CD14-positive monocyte (primary cell): ENCODE results near the gene SEZ6L2. TPM values are rescaled to one million over a fixed set of nuclear protein-coding genes. Genes with fewer than 3 reads are reported as not detected.
"Not testable (repeated sequence)": the region's sequence is repeated elsewhere in the genome, so short reads cannot be mapped to it uniquely, and the experiment has no call there.

Experiments used
- DNase-seq, 3 donors: peaks; one replicate each; pipeline ENCODE4 v3.0.0-alpha.2; 2011 to 2022
- H2AFZ ChIP-seq: 2 replicates; pipeline ENCODE4 v1.6.0; 2012; ENCODE audit warnings: mild to moderate bottlenecking, low read depth, low read length, inconsistent platforms; ENCODE audit not compliant: insufficient read depth, poor library complexity, severe bottlenecking
- H3K27ac ChIP-seq, 2 donors: 1 replicate in 1 of 2; 2 replicates in 1 of 2; pipeline ENCODE4 v1.5.1; 2012 to 2013; ENCODE audit warnings: low read length in 2 of 2, control low read depth in 1 of 2, inconsistent platforms in 1 of 2, low read depth in 1 of 2, mild to moderate bottlenecking in 1 of 2
- H3K27me3 ChIP-seq, 2 donors: one replicate each; pipeline versions ENCODE4 v1.6.0 to v1.6.1; 2011 to 2013; ENCODE audit warnings: low read length in 2 of 2; ENCODE audit not compliant: control insufficient read depth in 2 of 2, insufficient read depth in 2 of 2
- H3K36me3 ChIP-seq, 2 donors: replicated peaks in 1 of 2; 1 replicate in 1 of 2; 2 replicates in 1 of 2; pipeline versions ENCODE4 v1.5.1 to v1.6.1; 2012 to 2013; ENCODE audit warnings: low read length in 2 of 2, control low read depth in 1 of 2, inconsistent platforms in 1 of 2, mild to moderate bottlenecking in 1 of 2; ENCODE audit not compliant: insufficient read depth in 2 of 2, control insufficient read depth in 1 of 2
- H3K4me1 ChIP-seq, 2 donors: 1 replicate in 1 of 2; 2 replicates in 1 of 2; pipeline versions ENCODE4 v1.5.1 to v1.6.1; 2012 to 2013; ENCODE audit warnings: low read length in 2 of 2, control low read depth in 1 of 2, inconsistent platforms in 1 of 2, mild to moderate bottlenecking in 1 of 2, moderate library complexity in 1 of 2; ENCODE audit not compliant: insufficient read depth in 2 of 2, control insufficient read depth in 1 of 2
- H3K4me2 ChIP-seq: replicated peaks from 2 replicates; pipeline ENCODE3; 2012; ENCODE audit warnings: low read length, moderate library complexity, mild to moderate bottlenecking; ENCODE audit not compliant: poor library complexity, severe bottlenecking; ENCODE audit errors: extremely low read depth
- H3K4me3 ChIP-seq, 3 experiments: fragments of 200-600 bp in 1 of 3; sonication (generic) in 1 of 3; replicated peaks in 1 of 3; 1 replicate in 2 of 3; 2 replicates in 1 of 3; pipeline ENCODE4 v1.5.1; 2011 to 2013; ENCODE audit warnings: low read length in 3 of 3, mild to moderate bottlenecking in 3 of 3, control low read depth in 2 of 3, low read depth in 2 of 3, inconsistent platforms in 1 of 3, moderate library complexity in 1 of 3
- H3K79me2 ChIP-seq: 2 replicates; pipeline ENCODE4 v1.6.0; 2012; ENCODE audit warnings: mild to moderate bottlenecking, control low read depth, inconsistent platforms, low read length, moderate library complexity; ENCODE audit not compliant: insufficient read depth
- H3K9ac ChIP-seq: 2 replicates; pipeline ENCODE4 v1.6.0; 2017; ENCODE audit warnings: low read length, mild to moderate bottlenecking; ENCODE audit not compliant: insufficient read depth, poor library complexity, severe bottlenecking
- H3K9me3 ChIP-seq, 2 donors: replicated peaks in 1 of 2; 1 replicate in 1 of 2; 2 replicates in 1 of 2; pipeline versions ENCODE4 v1.5.1 to v1.6.1; 2012 to 2013; ENCODE audit warnings: low read length in 2 of 2, control low read depth in 1 of 2; ENCODE audit not compliant: control insufficient read depth in 1 of 2, insufficient read depth in 1 of 2
- H4K20me1 ChIP-seq: 2 replicates; pipeline ENCODE4 v1.6.0; 2012; ENCODE audit warnings: mild to moderate bottlenecking, low read length, control low read depth, moderate library complexity; ENCODE audit not compliant: insufficient read depth
- H3K27ac Mint-ChIP-seq, 7 donors: one replicate each; pipeline ENCODE4 v1.8.0; 2020; ENCODE audit warnings: mild to moderate bottlenecking in 7 of 7, mixed read lengths in 7 of 7, moderate library complexity in 6 of 7, inconsistent platforms in 2 of 7
- H3K27me3 Mint-ChIP-seq, 3 donors: one replicate each; pipeline ENCODE4 v1.8.0; 2021 to 2022; ENCODE audit warnings: low read depth in 3 of 3, mild to moderate bottlenecking in 3 of 3, mixed read lengths in 3 of 3, moderate library complexity in 3 of 3, inconsistent platforms in 1 of 3
- H3K36me3 Mint-ChIP-seq, 2 donors: one replicate each; pipeline ENCODE4 v1.8.0; 2020; ENCODE audit warnings: mixed read lengths in 2 of 2, inconsistent platforms in 1 of 2, mild to moderate bottlenecking in 1 of 2
- H3K4me1 Mint-ChIP-seq: one replicate; pipeline ENCODE4 v1.8.0; 2020; ENCODE audit warnings: mild to moderate bottlenecking, mixed read lengths
- H3K4me3 Mint-ChIP-seq, 2 donors: one replicate each; pipeline ENCODE4 v1.8.0; 2020; ENCODE audit warnings: mild to moderate bottlenecking in 2 of 2, mixed read lengths in 2 of 2, moderate library complexity in 1 of 2
- H3K9me3 Mint-ChIP-seq, 7 donors: one replicate each; pipeline ENCODE4 v1.8.0; 2020 to 2022; ENCODE audit warnings: mixed read lengths in 7 of 7, mild to moderate bottlenecking in 6 of 7, moderate library complexity in 6 of 7, inconsistent platforms in 2 of 7
- WGBS: methylation state at CpG from one replicate; pipeline ENCODE4 v1.1.5; 2013; ENCODE audit warnings: missing lambda C conversion rate; ENCODE audit not compliant: insufficient coverage; 5-methylcytosine and 5-hydroxymethylcytosine counted together
- intact Hi-C, 2 donors: fragments of 100-400 bp; cut with micrococcal nuclease; formaldehyde crosslinking; loops; one replicate each; pipeline versions ENCODE4 v1.15.0 to v1.15.1; 2023
- polyA plus RNA-seq, 3 donors: library from polyadenylated mRNA; depleted of rRNA in 1 of 3; unstranded in 2 of 3; stranded (reverse) in 1 of 3; fragments of 300-500 nt in 2 of 3; fragments of >200 nt in 1 of 3; fragmentation: Illumina TruSeq in 2 of 3; gene quantifications; 1 replicate in 2 of 3; 2 replicates in 1 of 3; pipeline ENCODE4 v1.2.3, GENCODE V29; 2012 to 2021
- TF ChIP-seq, protein P1 (sequence below): fragments of 200-600 bp; IDR thresholded peaks from one replicate; pipeline ENCODE4 v1.8.0; 2022; ENCODE audit warnings: antibody characterized with exemption, mild to moderate bottlenecking

The SEZ6L2 gene
- polyA plus RNA-seq, 3 donors: not detected

DNA sequence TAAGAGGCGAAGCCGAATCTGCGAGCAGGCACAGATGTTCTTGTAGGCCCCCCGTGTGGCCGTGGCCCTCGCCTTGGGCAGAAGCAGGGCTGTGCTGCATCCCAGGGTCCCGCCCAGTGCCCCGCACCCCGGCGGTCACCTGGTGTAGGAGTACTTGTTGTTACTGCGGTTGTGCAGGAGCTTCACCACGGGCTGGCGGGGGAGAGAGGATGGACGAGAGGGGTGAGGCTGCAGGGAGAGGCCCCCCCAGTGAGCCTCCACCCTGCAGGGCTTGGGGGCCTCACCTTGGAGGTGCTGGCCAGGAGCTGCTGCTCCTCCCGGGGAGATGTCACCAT lies 12.3 kb upstream of the SEZ6L2 start:
- Mint-ChIP-seq H3K4me3 (no peak overlapping the region), H3K27ac (no peak overlapping the region), H3K27me3 (no peaks in the 10 kb centered on the region), H3K4me1 (peaks cover 16% of the 10 kb centered on the region), H3K36me3 (peaks cover 37 to 47% of the 10 kb centered on the region in 2 donors), H3K9me3 (peaks cover 0 to 2% (median 0%) of the 10 kb centered on the region in 7 donors)
- WGBS: 96% methylated on average over 6 of the region's 15 CpGs
- Histone ChIP-seq H4K20me1 (peaks cover under 1% of the 10 kb centered on the region), H3K79me2 (no peaks in the 10 kb centered on the region), H3K27me3 (no peaks in the 10 kb centered on the region), H3K4me2 (no peak overlapping the region), H3K9me3 (no peaks in the 10 kb centered on the region), H2AFZ (no peak overlapping the region), H3K27ac (no peak overlapping the region), H3K4me3 (no peak overlapping the region), H3K36me3 (peaks cover 9 to 34% of the 10 kb centered on the region in 2 donors), H3K9ac (no peak overlapping the region), H3K4me1 (peaks cover 14 to 16% of the 10 kb centered on the region in 2 donors)
- TF ChIP-seq, protein P1, sequence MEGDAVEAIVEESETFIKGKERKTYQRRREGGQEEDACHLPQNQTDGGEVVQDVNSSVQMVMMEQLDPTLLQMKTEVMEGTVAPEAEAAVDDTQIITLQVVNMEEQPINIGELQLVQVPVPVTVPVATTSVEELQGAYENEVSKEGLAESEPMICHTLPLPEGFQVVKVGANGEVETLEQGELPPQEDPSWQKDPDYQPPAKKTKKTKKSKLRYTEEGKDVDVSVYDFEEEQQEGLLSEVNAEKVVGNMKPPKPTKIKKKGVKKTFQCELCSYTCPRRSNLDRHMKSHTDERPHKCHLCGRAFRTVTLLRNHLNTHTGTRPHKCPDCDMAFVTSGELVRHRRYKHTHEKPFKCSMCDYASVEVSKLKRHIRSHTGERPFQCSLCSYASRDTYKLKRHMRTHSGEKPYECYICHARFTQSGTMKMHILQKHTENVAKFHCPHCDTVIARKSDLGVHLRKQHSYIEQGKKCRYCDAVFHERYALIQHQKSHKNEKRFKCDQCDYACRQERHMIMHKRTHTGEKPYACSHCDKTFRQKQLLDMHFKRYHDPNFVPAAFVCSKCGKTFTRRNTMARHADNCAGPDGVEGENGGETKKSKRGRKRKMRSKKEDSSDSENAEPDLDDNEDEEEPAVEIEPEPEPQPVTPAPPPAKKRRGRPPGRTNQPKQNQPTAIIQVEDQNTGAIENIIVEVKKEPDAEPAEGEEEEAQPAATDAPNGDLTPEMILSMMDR: no peak
- DNase-seq: no peak
- intact Hi-C loops: no loop called here

DNA sequence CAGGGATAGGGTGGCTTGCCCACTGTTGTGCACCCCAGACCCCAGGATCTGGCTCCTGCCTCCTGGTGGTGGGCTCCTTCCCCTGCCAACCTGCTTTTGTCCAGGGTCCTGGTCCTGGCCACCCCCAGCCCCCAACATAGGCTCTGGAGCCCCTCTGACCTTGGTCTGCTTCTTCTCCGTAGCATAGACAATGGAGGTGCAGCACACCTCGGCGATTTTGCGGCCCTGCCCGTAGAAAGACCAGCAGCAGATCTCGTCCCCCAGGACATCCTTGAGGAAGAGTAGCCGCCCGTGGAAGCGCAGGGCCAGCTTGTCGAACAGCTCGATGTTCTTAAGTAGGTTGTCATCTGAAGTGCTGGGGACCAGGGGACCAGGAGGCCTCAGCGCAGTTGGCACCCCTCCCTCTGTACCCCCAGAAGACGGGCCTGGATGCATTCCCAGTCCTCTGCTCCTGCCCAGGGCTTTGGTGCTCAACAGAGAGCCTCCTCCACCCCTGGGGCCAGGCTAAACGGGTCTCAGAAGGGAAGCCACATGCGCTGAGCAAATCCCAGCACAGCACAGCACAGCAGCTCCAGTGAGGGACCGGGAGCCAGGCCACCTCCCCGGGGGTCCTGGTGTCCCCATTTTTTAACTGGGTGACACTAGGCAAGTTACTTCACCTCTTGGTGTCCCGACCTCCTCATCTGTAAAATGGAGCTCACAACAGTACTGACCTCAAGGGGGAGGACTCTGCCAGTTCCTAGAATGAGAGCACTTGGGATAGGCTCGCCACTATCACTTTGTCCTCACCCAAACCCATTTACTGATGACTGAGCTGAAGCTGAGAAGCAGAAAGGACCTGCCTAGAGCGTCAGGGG lies 11.7 kb upstream of the SEZ6L2 start:
- DNase-seq: no peak

DNA sequence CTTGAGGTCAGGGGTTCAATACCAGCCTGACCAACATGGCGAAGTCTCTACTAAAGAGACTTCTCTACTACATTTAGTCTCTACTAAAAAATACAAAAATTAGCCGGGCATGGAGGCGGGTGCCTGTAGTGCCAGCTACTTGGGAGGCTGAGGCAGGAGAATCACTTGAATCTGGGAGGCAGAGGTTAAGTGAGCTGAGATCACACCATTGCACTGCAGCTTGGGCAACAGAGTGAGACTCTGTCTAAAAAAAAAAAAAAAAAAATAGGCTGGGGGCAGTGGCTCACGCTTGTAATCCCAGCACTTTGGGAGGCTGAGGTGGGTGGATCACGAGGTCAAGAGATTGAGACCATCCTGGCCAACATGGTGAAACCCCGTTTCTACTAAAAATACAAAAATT lies 10.5 kb upstream of the SEZ6L2 start:
- H3K27me3 Mint-ChIP-seq, H3K4me3 Mint-ChIP-seq, H4K20me1 ChIP-seq, H3K27me3 ChIP-seq, H3K4me3 ChIP-seq, H3K27ac ChIP-seq, H3K4me2 ChIP-seq, H3K9ac ChIP-seq, H2AFZ ChIP-seq, DNase-seq, H3K9me3 Mint-ChIP-seq, H3K79me2 ChIP-seq, H3K9me3 ChIP-seq, intact Hi-C loops: not testable (repeated sequence)
- WGBS: 80% methylated on average over 1 of the region's 6 CpGs
- peaks cover 14 to 16% of the 10 kb centered on the region in 2 donors for H3K4me1 ChIP-seq
- Mint-ChIP-seq H3K4me1 (peaks cover 16% of the 10 kb centered on the region), H3K36me3 (peaks cover 25 to 34% of the 10 kb centered on the region in 2 donors), H3K27ac (peak overlapping the region in 1 of 7 donors; percentile 71)
- H3K36me3 ChIP-seq: peaks cover 6 to 17% of the 10 kb centered on the region in 2 donors

More for the DNA sequence above, 11.7 kb upstream of the SEZ6L2 start:
- Mint-ChIP-seq H3K27me3 (no peaks in the 10 kb centered on the region), H3K36me3 (peaks cover 35 to 46% of the 10 kb centered on the region in 2 donors), H3K9me3 (peaks cover 0 to 2% (median 0%) of the 10 kb centered on the region in 7 donors), H3K4me1 (peaks cover 16% of the 10 kb centered on the region), H3K4me3 (no peak overlapping the region), H3K27ac (peak overlapping the region in 3 of 7 donors; percentile 13 to 71 (median 37))
- Histone ChIP-seq H3K4me2 (no peak overlapping the region), H3K27ac (no peak overlapping the region), H3K9me3 (no peaks in the 10 kb centered on the region), H3K9ac (no peak overlapping the region), H3K27me3 (no peaks in the 10 kb centered on the region), H3K79me2 (no peaks in the 10 kb centered on the region), H3K4me1 (peaks cover 14 to 16% of the 10 kb centered on the region in 2 donors), H4K20me1 (no peaks in the 10 kb centered on the region), H3K4me3 (no peak overlapping the region), H2AFZ (no peak overlapping the region), H3K36me3 (peaks cover 9 to 29% of the 10 kb centered on the region in 2 donors)
- TF ChIP-seq, protein P1: no peak
- intact Hi-C loops: no loop called here
- 93% methylated on average over 18 of the region's 20 CpGs for WGBS
